ENCODE results near the gene FOXI2.

FOXI2 gene

DNA sequence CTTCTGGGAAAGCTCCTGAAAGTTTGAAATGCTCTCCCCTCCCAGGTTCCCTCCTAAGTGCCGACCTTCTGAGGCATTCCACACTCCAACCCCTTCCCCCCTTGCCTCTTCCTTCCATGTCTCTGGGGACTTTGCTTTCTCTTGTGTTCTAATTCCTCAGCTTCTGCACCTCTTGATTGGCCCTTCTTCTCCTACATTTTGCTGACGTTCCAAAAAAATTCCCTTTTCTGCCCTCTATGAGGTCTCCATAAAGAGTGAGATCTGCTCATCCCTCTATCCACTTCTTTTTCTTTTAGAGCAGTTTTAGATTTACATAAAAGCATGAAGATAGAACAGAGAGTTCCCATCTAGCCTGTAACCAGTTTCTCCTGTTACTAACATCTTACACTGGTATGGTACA, 22.3 kb downstream of the FOXI2 start:
- no peaks in the 10 kb centered on the region for H3K4me1 ChIP-seq (ENCODE audit: insufficient read depth, low read length)
- H3K9me3 ChIP-seq (ENCODE audit: low read length) = no peaks in the 10 kb centered on the region
- no peak overlapping the region for H2AFZ ChIP-seq (ENCODE audit: low read depth, low read length)
- no peaks in the 10 kb centered on the region for H3K27me3 ChIP-seq (ENCODE audit: insufficient read depth, low read length)
- no peaks in the 10 kb centered on the region for H3K36me3 ChIP-seq (ENCODE audit: insufficient read depth, low read length)
- H3K4me3 ChIP-seq (ENCODE audit: low read length) = no peak overlapping the region

DNA sequence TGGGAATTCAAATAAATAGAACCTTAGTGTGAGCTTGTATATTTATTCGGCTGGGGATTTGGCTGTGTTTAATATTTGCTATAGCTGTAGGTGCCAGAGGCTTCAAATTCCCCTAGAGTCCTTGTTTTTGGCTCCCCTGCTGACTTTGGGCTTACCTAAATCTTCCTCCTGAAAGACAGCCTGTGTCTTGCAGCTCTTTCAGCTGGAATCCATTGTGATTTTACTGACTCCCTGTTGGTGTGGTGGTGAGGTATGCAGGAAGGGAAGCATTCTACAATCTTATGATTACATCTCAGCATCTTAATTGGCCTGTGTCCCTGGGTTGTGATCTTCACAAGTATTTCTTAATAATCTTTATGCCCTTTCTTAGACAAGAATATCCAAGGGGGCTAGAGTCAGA, 25.9 kb downstream of the FOXI2 start:
- H3K4me3 ChIP-seq (ENCODE audit: low read length) = no peak overlapping the region
- H3K9me3 ChIP-seq (ENCODE audit: low read length) = no peaks in the 10 kb centered on the region
- no peaks in the 10 kb centered on the region for H3K4me1 ChIP-seq (ENCODE audit: insufficient read depth, low read length)
- H3K36me3 ChIP-seq (ENCODE audit: insufficient read depth, low read length) = no peaks in the 10 kb centered on the region
- no peak overlapping the region for H2AFZ ChIP-seq (ENCODE audit: low read depth, low read length)
- no peaks in the 10 kb centered on the region for H3K27me3 ChIP-seq (ENCODE audit: insufficient read depth, low read length)

DNA sequence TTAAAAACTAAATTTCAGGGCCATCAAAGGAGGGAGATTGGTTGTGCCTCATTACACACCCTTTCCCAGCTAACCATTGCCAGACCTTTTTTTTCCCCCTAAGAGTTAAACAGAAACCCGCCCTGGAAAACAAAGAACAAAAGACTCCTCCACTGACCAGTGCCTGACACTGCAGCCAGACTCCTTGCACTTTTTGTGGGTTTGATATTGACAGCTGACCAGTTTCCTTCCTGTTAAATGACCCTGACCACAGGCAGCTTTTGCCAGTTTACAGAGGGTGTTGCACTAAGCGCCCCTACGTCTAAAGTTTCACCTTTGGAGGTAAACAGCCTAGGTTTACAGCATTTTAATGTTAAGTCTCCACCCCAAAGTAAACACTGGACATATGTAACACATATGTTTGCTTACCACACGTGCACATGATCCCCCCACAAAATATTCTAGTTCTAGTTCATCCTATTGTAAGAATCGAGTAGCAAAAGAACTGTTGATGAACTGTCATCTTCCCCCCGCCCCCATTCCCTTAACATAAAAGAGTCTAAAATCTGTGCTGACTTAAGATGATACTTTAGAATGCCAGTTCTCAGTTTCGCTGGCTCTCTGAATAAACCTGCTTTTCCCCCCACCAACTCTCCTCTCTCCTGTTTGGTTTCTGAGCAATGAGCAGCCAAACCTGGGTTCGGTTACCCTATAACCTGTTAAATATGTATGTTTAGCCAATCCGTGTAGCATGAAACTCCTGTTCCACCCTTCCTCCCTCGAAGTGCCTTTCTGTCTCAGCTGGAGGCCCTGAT, 38.0 kb downstream of the FOXI2 start:
- Histone ChIP-seq H3K4me3 (ENCODE audit: low read length) (no peak overlapping the region), H3K27me3 (ENCODE audit: insufficient read depth, low read length) (no peaks in the 10 kb centered on the region), H3K36me3 (ENCODE audit: insufficient read depth, low read length) (no peaks in the 10 kb centered on the region), H3K4me1 (ENCODE audit: insufficient read depth, low read length) (no peaks in the 10 kb centered on the region), H2AFZ (ENCODE audit: low read depth, low read length) (no peak overlapping the region), H3K9me3 (ENCODE audit: low read length) (no peaks in the 10 kb centered on the region)

DNA sequence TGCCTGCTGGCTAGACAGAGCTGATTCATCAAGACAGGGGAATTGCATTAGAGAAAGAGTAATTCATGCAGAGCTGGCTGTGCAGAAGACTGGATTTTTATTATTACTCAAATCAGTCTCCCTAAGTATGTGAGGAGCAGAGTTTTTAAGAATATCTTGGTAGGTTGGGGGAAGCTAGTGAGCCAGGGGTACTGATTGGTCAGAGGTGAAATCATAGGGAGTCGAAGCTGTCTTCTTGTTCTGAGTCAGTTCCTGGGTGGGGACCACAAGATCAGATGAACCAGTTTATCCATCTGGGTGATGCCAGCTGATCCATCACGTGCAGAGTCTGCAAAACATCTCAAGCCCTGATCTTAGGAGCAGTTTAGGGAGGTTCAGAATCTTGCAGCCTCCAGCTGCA, 39.8 kb downstream of the FOXI2 start:
- Histone ChIP-seq H3K36me3 (ENCODE audit: insufficient read depth, low read length) (no peaks in the 10 kb centered on the region), H3K9me3 (ENCODE audit: low read length) (no peaks in the 10 kb centered on the region), H3K4me1 (ENCODE audit: insufficient read depth, low read length) (no peaks in the 10 kb centered on the region), H3K4me3 (ENCODE audit: low read length) (no peak overlapping the region), H2AFZ (ENCODE audit: low read depth, low read length) (no peak overlapping the region), H3K27me3 (ENCODE audit: insufficient read depth, low read length) (no peaks in the 10 kb centered on the region)

DNA sequence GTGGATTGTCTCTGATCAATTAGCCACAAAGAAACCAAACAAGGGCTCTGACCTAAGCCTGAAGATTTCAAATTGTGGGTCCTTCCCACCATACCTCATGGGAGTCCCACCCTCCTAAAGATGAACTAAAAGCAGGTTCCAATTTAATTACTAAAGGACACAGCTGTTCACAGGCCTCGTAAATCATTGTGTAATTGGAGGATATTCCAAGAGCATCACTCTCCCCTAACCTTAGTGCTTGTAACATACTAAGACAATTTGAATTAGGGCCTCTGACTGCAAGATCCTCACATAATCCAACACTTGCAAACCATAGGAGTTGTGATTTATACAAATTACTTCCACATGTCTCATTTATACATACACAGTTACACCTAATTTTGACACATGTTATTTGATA, 44.4 kb downstream of the FOXI2 start:
- Histone ChIP-seq H3K4me1 (ENCODE audit: insufficient read depth, low read length) (no peaks in the 10 kb centered on the region), H3K27me3 (ENCODE audit: insufficient read depth, low read length) (no peaks in the 10 kb centered on the region), H2AFZ (ENCODE audit: low read depth, low read length) (no peak overlapping the region), H3K4me3 (ENCODE audit: low read length) (no peak overlapping the region), H3K9me3 (ENCODE audit: low read length) (no peaks in the 10 kb centered on the region), H3K36me3 (ENCODE audit: insufficient read depth, low read length) (no peaks in the 10 kb centered on the region)

DNA sequence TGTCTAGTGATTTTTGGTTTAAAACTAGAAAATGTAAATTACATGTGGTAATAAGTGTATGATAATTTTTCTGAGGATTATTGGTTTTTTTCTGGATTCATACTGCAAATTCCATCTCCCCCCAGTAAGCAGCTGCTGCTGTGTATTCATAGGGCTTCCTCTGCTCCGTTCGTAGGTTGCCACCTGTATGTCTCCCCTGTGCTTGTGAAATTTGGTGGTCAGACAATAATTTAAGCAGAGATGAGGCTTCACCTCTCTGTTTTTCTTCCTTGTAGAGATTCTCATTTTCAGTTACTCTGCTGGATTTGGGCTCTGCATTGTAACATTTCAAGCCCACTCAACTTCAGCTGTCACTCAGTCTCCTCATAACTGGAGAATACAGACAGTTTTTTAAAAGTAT, 50.9 kb downstream of the FOXI2 start:
- Histone ChIP-seq H3K9me3 (ENCODE audit: low read length) (no peaks in the 10 kb centered on the region), H3K4me3 (ENCODE audit: low read length) (no peak overlapping the region), H3K4me1 (ENCODE audit: insufficient read depth, low read length) (no peaks in the 10 kb centered on the region), H2AFZ (ENCODE audit: low read depth, low read length) (no peak overlapping the region), H3K27me3 (ENCODE audit: insufficient read depth, low read length) (peaks cover 4% of the 10 kb centered on the region), H3K36me3 (ENCODE audit: insufficient read depth, low read length) (no peaks in the 10 kb centered on the region)

DNA sequence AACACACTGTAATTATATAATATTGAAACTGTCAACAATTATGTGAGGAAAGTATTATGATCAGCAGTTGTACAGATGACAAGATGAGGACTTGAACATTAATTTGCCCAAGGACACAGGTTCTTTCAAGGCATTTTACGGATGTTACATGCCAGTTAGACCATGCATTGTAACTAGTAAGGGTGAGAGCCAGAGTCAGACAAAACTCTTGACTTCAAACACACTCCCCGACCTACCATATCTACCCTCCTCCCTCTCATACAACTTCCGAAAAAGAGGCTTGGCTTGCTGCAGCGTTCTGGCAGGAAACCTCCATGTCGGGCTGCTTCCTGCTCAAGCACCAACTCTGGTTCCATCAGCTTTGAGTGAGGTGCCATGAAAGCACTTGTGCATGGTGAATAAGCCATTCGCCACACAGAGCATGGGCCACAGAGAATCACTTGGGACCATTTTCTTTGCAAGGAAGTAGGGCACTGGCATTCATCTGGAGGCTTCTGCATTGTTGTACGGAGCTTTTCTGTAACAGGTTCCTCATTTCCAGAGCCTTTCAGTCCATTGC, 53.2 kb downstream of the FOXI2 start:
- no peak overlapping the region for H2AFZ ChIP-seq (ENCODE audit: low read depth, low read length)
- H3K36me3 ChIP-seq (ENCODE audit: insufficient read depth, low read length) = no peaks in the 10 kb centered on the region
- H3K4me3 ChIP-seq (ENCODE audit: low read length) = no peak overlapping the region
- no peaks in the 10 kb centered on the region for H3K9me3 ChIP-seq (ENCODE audit: low read length)
- H3K27me3 ChIP-seq (ENCODE audit: insufficient read depth, low read length) = peaks cover 4% of the 10 kb centered on the region
- no peaks in the 10 kb centered on the region for H3K4me1 ChIP-seq (ENCODE audit: insufficient read depth, low read length)
